Parathyroid adenoma (tissue), 2 donors: Measurements from ENCODE around the gene SPIB.

Experiments used
- H2AFZ ChIP-seq: fragments of 300-600 bp; sonication (generic); one replicate; pipeline ENCODE4 v1.7.0; 2017; ENCODE audit warnings: antibody characterized with exemption, mild to moderate bottlenecking
- H3K27ac ChIP-seq: fragments of 300-600 bp; sonication (generic); one replicate; pipeline ENCODE4 v1.7.0; 2017
- H3K27me3 ChIP-seq: fragments of 300-600 bp; sonication (generic); one replicate; pipeline ENCODE4 v1.7.0; 2017; ENCODE audit warnings: low read length; ENCODE audit not compliant: control insufficient read depth, insufficient read depth
- H3K36me3 ChIP-seq: fragments of 300-600 bp; sonication (generic); one replicate; pipeline ENCODE4 v1.7.0; 2017; ENCODE audit warnings: low read length; ENCODE audit not compliant: control insufficient read depth, insufficient read depth
- H3K4me1 ChIP-seq: fragments of 300-600 bp; sonication (generic); one replicate; pipeline ENCODE4 v1.7.0; 2017; ENCODE audit warnings: control low read depth
- H3K4me2 ChIP-seq: fragments of 300-600 bp; sonication (generic); one replicate; pipeline ENCODE4 v1.7.0; 2017; ENCODE audit warnings: low read length
- H3K4me3 ChIP-seq: fragments of 300-600 bp; sonication (generic); one replicate; pipeline ENCODE4 v1.7.0; 2017; ENCODE audit warnings: low read depth, low read length
- H3K79me2 ChIP-seq: fragments of 300-600 bp; sonication (generic); one replicate; pipeline ENCODE4 v1.7.0; 2017; ENCODE audit warnings: control low read depth
- H3K9ac ChIP-seq: fragments of 300-600 bp; sonication (generic); one replicate; pipeline ENCODE4 v1.7.0; 2017; ENCODE audit warnings: mild to moderate bottlenecking
- H3K9me3 ChIP-seq: fragments of 300-600 bp; sonication (generic); one replicate; pipeline ENCODE4 v1.7.0; 2017; ENCODE audit warnings: low read length; ENCODE audit not compliant: control insufficient read depth
- CTCF ChIP-seq: fragments of 300-600 bp; sonication (generic); IDR thresholded peaks from one replicate; pipeline ENCODE4 v1.7.0; 2017; ENCODE audit warnings: antibody characterized with exemption, mild to moderate bottlenecking
- donor health status: primary hyperparathyroidism.

Gene SPIB

DNA sequence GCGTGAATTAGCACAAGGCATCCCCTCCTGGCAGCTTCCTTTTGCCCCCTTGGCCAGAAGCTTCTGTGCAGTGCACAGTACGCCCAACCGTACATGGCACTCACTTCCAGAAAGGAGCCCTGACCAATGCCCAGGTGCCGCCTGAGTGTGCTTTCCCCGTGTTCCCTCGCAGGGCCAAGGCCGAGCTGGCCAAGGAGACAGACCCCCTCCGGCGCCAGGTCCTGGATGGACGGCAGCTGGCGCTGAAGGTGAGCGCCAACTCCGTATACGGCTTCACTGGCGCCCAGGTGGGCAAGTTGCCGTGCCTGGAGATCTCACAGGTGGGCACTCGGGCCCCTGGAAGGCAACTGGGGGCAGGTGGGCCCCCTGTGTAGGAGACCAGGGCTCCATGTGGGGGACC lies 9.4 kb upstream of the SPIB start:
- H2AFZ ChIP-seq: no peak overlapping the region
- H3K27ac ChIP-seq: no peak overlapping the region
- no peaks in the 10 kb centered on the region for H3K9me3 ChIP-seq
- no peak overlapping the region for H3K4me2 ChIP-seq
- no peaks in the 10 kb centered on the region for H3K79me2 ChIP-seq
- no peaks in the 10 kb centered on the region for H3K4me1 ChIP-seq
- H3K9ac ChIP-seq: no peak overlapping the region
- H3K4me3 ChIP-seq: no peak overlapping the region
- no peaks in the 10 kb centered on the region for H3K36me3 ChIP-seq
- no peaks in the 10 kb centered on the region for H3K27me3 ChIP-seq
- no peak for TF ChIP-seq CTCF

GRCh38 chr19:50410109-50410508 lies 8.6 kb upstream of the SPIB start:
- no peak overlapping the region for H3K4me3 ChIP-seq
- H3K9me3 ChIP-seq: no peaks in the 10 kb centered on the region
- H3K36me3 ChIP-seq: no peaks in the 10 kb centered on the region
- H3K4me1 ChIP-seq: no peaks in the 10 kb centered on the region
- no peak overlapping the region for H3K27ac ChIP-seq
- H3K27me3 ChIP-seq: no peaks in the 10 kb centered on the region
- no peaks in the 10 kb centered on the region for H3K79me2 ChIP-seq
- no peak overlapping the region for H2AFZ ChIP-seq
- TF ChIP-seq CTCF: no peak
- H3K9ac ChIP-seq: no peak overlapping the region
- no peak overlapping the region for H3K4me2 ChIP-seq

DNA sequence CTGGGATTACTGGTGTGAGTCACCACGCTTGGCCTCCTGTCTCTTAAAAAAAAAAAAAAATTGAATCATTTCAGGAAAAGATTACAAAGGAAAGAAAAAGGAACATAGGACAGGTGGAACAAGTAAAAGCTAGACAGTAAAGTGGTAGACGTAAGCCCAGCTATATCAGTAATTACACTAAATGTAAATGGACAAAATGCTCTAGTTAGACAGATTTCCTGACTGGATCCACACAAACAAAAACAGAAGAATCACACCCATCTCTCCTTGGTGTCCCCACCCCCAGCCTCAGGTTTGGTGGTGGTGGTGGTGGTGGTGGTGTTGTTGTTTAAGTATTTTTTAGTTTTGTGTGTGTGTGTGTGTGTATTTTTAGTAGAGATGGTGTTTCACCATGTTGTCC lies 6.3 kb upstream of the SPIB start:
- Histone ChIP-seq H3K9ac (no peak overlapping the region), H3K27me3 (no peaks in the 10 kb centered on the region), H3K36me3 (no peaks in the 10 kb centered on the region), H3K9me3 (no peaks in the 10 kb centered on the region), H3K4me2 (no peak overlapping the region), H2AFZ (no peak overlapping the region), H3K79me2 (no peaks in the 10 kb centered on the region), H3K27ac (no peak overlapping the region), H3K4me3 (no peak overlapping the region), H3K4me1 (no peaks in the 10 kb centered on the region)
- no peak for TF ChIP-seq CTCF

DNA sequence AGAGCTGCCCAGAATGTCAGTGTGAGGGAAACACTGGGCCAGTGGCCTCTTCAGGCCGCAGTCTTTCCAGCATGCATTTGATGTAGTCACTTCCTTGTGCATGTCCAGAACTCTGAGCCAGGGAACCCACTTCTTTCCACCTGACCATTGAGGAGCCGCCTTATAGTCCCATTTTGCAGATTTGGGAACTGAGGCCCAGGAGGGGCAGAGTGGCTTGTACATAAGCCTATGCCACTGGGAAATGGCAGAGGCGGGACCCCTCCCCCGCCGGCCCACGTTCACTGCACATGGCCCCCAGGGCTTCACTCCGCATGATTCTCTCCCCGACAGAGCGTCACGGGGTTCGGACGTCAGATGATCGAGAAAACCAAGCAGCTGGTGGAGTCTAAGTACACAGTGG lies 5.6 kb upstream of the SPIB start:
- H3K4me3 ChIP-seq: no peak overlapping the region
- no peak overlapping the region for H3K4me2 ChIP-seq
- no peak overlapping the region for H2AFZ ChIP-seq
- no peak for TF ChIP-seq CTCF
- H3K36me3 ChIP-seq: no peaks in the 10 kb centered on the region
- no peak overlapping the region for H3K27ac ChIP-seq
- H3K9me3 ChIP-seq: no peaks in the 10 kb centered on the region
- H3K79me2 ChIP-seq: no peaks in the 10 kb centered on the region
- no peaks in the 10 kb centered on the region for H3K27me3 ChIP-seq
- H3K9ac ChIP-seq: no peak overlapping the region
- no peaks in the 10 kb centered on the region for H3K4me1 ChIP-seq

DNA sequence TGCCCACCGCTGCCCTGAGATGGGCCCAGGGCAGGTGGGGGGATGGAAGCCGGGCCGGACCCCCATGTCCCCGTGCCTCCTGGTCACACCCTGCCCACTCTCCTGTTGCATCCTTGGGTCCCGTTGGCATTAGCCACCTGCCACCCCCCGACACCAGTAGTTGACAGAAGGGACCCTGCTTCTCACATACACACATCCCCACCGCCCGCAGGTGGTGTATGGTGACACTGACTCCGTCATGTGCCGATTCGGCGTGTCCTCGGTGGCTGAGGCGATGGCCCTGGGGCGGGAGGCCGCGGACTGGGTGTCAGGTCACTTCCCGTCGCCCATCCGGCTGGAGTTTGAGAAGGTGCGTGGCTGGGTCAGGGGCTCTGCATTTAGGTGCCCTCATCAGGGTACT lies 5.2 kb upstream of the SPIB start:
- Histone ChIP-seq H3K27ac (no peak overlapping the region), H3K4me2 (no peak overlapping the region), H3K9ac (no peak overlapping the region), H3K27me3 (no peaks in the 10 kb centered on the region), H3K4me3 (no peak overlapping the region), H3K36me3 (no peaks in the 10 kb centered on the region), H2AFZ (no peak overlapping the region), H3K9me3 (no peaks in the 10 kb centered on the region), H3K79me2 (no peaks in the 10 kb centered on the region), H3K4me1 (no peaks in the 10 kb centered on the region)
- TF ChIP-seq CTCF: no peak
